ENCODE measurements around the gene TCF20.

Gene TCF20

GRCh38 chr22:42261296-42261695 lies 9.2 kb downstream of the TCF20 start:
- DNase-seq (ENCODE audit: low spot score) = no peak

- no peak for DNase-seq (ENCODE audit: low spot score)
These were observed 12.3 kb downstream of the TCF20 start for GRCh38 chr22:42258126-42258525.

- no peak for DNase-seq (ENCODE audit: low spot score)
These were observed 13.1 kb downstream of the TCF20 start for GRCh38 chr22:42257386-42257785.

- DNase-seq (ENCODE audit: low spot score) = no peak
These were observed 13.5 kb downstream of the TCF20 start for GRCh38 chr22:42256930-42257329.

GRCh38 chr22:42256220-42256619 lies 14.2 kb downstream of the TCF20 start:
- no peak for DNase-seq (ENCODE audit: low spot score)

GRCh38 chr22:42249831-42250230 lies 20.6 kb downstream of the TCF20 start:
- no peak for DNase-seq (ENCODE audit: low spot score)

- DNase-seq (ENCODE audit: low spot score) = no peak
These were observed 21.5 kb downstream of the TCF20 start for GRCh38 chr22:42248995-42249394.

GRCh38 chr22:42247596-42247995 lies 22.9 kb downstream of the TCF20 start:
- DNase-seq (ENCODE audit: low spot score) = no peak

- DNase-seq (ENCODE audit: low spot score) = no peak
These were observed 26.7 kb downstream of the TCF20 start for GRCh38 chr22:42243802-42244060.

GRCh38 chr22:42236848-42237247 lies 33.6 kb downstream of the TCF20 start:
- DNase-seq (ENCODE audit: low spot score) = no peak

GRCh38 chr22:42236268-42236667 lies 34.2 kb downstream of the TCF20 start:
- no peak for DNase-seq (ENCODE audit: low spot score)

- no peak for DNase-seq (ENCODE audit: low spot score)
These were observed 36.6 kb downstream of the TCF20 start for GRCh38 chr22:42233879-42234278.

GRCh38 chr22:42231929-42232328 lies 38.5 kb downstream of the TCF20 start:
- no peak for DNase-seq (ENCODE audit: low spot score)

GRCh38 chr22:42229455-42230149 lies 40.9 kb downstream of the TCF20 start:
- DNase-seq (ENCODE audit: low spot score) = no peak

- no peak for DNase-seq (ENCODE audit: low spot score)
These were observed 42.0 kb downstream of the TCF20 start for GRCh38 chr22:42228483-42228882.

GRCh38 chr22:42227435-42227834 lies 43.0 kb downstream of the TCF20 start:
- no peak for DNase-seq (ENCODE audit: low spot score)

GRCh38 chr22:42225841-42226240 lies 44.6 kb downstream of the TCF20 start:
- DNase-seq (ENCODE audit: low spot score) = no peak

- DNase-seq (ENCODE audit: low spot score) = no peak
These were observed 48.3 kb downstream of the TCF20 start for GRCh38 chr22:42222140-42222539.
